ENCODE measurements around the gene TRIM42.
A peak's percentile ranks its signal among the peaks of the same experiment; 100 is the strongest.

The TRIM42 gene

DNA sequence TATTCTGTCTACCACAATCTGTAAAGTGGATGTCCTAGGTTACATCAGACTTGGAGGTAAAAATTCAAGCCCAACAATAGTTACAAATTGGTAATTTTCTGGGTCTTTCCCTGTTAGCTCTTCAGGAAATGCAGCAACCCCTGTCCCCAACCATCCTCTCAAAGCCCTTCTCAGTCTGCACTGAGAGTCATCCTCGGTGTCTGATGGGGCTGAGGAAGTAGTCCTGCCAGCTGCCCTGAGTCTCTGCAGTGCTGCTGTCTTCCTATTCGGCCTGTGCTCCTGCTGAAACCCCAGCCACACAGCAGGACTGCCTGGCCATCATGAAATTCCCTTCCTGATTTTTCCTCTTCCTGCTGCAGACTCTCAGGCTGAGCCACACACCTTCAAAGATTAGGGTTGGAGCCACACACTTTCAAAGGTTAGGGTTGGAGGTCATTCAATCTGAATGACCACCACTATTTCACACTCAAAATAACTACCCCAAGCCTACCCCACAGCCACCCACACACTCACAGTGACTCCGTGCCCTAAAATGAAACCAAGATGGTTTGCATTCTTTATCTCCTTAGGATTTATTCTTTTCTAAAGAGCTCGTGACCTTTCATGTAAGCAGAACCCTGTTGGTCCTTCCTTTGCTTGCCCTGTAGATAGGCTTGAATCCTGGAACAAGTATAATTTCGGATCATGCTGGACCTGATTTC is 17.6 kb downstream of the TRIM42 start:
- H3K4me3 ChIP-seq (ENCODE audit: low read length) = no peak overlapping the region
- DNase-seq (ENCODE audit: low read depth) = no peak
- no peak for TF ChIP-seq CTCF (IDR thresholded peaks at IDR 0.05; ENCODE audit: insufficient read depth, low read depth, low read length, missing control alignments)

DNA sequence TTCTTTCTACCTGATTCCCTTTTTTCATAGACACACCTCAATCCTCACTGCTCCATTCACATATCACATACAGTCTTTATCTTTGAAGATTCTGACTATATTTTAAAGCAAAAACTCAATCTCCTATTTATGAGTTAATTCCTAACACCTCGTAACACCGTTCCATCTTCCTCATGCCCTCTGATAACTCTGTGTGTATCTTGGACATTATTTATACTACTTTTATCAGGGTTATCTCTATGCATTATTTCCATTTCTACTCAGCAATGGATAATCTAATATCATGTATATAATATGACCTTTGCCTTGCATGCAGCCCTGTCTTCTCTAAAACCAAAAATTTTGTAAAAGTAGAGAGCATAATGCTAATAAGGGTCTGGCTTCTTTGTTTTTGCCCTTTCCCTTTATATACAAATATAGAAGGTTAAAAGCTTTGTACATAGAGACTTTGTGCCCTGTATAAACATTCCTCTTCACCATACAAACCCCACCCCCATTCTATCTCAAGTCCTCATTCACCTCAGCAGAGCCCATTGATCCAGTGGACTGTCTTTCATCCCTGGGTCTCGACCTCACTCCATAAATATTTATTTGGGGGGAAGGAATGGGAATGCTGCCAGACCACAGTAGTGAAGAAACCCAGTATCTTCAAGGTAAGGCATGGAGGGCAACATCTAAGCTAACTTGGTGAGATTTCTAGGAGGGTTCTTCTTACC is 21.8 kb downstream of the TRIM42 start:
- no peak for DNase-seq (ENCODE audit: low read depth)
- no peak overlapping the region for H3K4me3 ChIP-seq (ENCODE audit: low read length)
- no peak for TF ChIP-seq CTCF (IDR thresholded peaks at IDR 0.05; ENCODE audit: insufficient read depth, low read depth, low read length, missing control alignments)

- TF ChIP-seq CTCF (IDR thresholded peaks at IDR 0.05; ENCODE audit: insufficient read depth, low read depth, low read length, missing control alignments) = no peak
- DNase-seq (ENCODE audit: low read depth) = no peak
These were observed 24.4 kb downstream of the TRIM42 start for GRCh38 chr3:140702281-140702680.

DNA sequence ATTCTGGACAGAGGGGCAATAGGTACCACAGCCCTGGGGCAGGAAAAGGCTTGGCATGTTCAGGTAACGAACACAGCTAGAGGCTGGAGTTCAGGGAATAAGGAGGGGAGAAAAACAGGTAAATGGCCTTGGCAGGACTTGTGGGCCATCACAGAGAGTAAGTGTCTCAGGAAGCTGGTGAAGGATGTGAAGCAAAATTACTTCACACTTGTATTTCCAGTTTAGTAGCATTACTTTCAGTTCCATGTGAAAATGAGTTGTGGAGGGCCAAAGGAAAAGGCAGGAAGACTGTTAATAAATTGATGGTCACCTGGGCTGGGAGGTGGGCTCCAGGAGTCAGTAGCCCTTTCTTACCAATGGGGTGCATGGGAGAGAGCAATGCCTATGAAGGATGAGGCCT is 25.6 kb downstream of the TRIM42 start:
- no peak overlapping the region for H3K4me3 ChIP-seq (ENCODE audit: low read length)
- peak; percentile 16 for DNase-seq (ENCODE audit: low read depth)
- TF ChIP-seq CTCF (IDR thresholded peaks at IDR 0.05; ENCODE audit: insufficient read depth, low read depth, low read length, missing control alignments) = no peak

More at GRCh38 chr3:140702281-140702680, 24.4 kb downstream of the TRIM42 start:
- no peak overlapping the region for H3K4me3 ChIP-seq (ENCODE audit: low read length)

DNA sequence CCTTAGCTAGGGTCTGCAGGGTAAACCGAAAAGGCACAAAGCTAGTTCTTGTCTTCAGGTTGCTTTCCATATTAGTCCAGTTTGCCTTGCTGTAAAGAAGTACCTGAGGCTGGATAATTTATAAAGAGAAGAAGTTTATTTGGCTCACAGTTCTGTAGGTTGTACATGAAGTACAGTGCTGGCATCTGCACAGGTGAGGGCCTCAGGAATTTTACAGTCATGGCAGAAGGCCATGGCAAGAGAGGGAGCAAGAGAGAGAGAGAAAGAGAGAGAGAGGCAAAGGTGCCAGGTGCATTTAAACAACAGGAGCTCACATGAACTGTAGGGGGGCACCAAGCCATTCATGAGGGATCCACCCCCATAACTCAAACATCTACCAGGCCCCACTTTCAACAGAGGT is 26.9 kb downstream of the TRIM42 start:
- DNase-seq (ENCODE audit: low read depth) = no peak
- TF ChIP-seq CTCF (IDR thresholded peaks at IDR 0.05; ENCODE audit: insufficient read depth, low read depth, low read length, missing control alignments) = no peak
- H3K4me3 ChIP-seq (ENCODE audit: low read length) = no peak overlapping the region

DNA sequence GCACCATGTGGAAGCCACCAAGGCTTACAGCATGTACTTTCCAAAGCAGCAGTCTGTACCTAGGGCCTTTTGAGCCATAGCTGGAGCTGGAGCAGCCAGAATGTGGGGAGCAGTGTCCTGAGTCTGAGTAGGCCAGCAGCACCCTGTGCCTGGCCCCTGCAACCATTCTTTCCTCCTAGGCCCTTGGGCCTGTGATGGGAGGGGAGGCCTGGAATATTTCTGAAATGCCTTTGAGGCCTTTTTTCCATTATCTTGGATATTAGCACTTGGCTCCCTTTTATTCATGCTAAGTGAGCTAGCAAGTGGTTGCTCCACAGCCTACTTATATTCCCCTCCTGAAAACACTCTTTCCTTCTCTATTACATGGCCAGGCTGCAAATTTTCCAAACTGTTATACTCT is 28.1 kb downstream of the TRIM42 start:
- TF ChIP-seq CTCF (IDR thresholded peaks at IDR 0.05; ENCODE audit: insufficient read depth, low read depth, low read length, missing control alignments) = no peak
- DNase-seq (ENCODE audit: low read depth) = no peak
- H3K4me3 ChIP-seq (ENCODE audit: low read length) = no peak overlapping the region

All from epithelial cell of esophagus (primary cell).